ENCODE measurements around the gene NDUFA6.
A peak's percentile ranks its signal among the peaks of the same experiment; 100 is the strongest.
"Not testable (repeated sequence)": the region's sequence is repeated elsewhere in the genome, so short reads cannot be mapped to it uniquely, and the experiment has no call there.

Gene NDUFA6

GRCh38 chr22:42116848-42117424 lies 26.4 kb upstream of the NDUFA6 start:
- intact Hi-C loops (cut with DNase I): no loop called here
- peak in 1 of 42 donors; percentile 49 for DNase-seq

GRCh38 chr22:42115420-42115830 lies 24.9 kb upstream of the NDUFA6 start:
- intact Hi-C loops (cut with DNase I); DNase-seq: not testable (repeated sequence)

GRCh38 chr22:42114721-42115120 lies 24.1 kb upstream of the NDUFA6 start:
- DNase-seq: peak in 11 of 42 donors; percentile 9 to 78 (median 39)
- intact Hi-C loops (cut with DNase I): no loop called here

GRCh38 chr22:42112793-42113192 lies 22.2 kb upstream of the NDUFA6 start:
- intact Hi-C loops (cut with DNase I); DNase-seq: not testable (repeated sequence)

- intact Hi-C loops (cut with DNase I): no loop called here
- DNase-seq: no peak
These were observed 21.2 kb upstream of the NDUFA6 start for GRCh38 chr22:42111798-42112197.

- intact Hi-C loops (cut with DNase I): no loop called here
These were observed 18.3 kb upstream of the NDUFA6 start for GRCh38 chr22:42108848-42109247.

GRCh38 chr22:42104332-42104860 lies 13.8 kb upstream of the NDUFA6 start:
- intact Hi-C loops (cut with DNase I): not testable (repeated sequence)

More at GRCh38 chr22:42108848-42109247, 18.3 kb upstream of the NDUFA6 start:
- DNase-seq: no peak

GRCh38 chr22:42101199-42101598 lies 10.6 kb upstream of the NDUFA6 start:
- no peak for DNase-seq
- intact Hi-C loops (cut with DNase I): no loop called here

More at GRCh38 chr22:42104332-42104860, 13.8 kb upstream of the NDUFA6 start:
- not testable (repeated sequence) for DNase-seq

- DNase-seq: peak in 1 of 42 donors; percentile 33
- intact Hi-C loops (cut with DNase I): loop anchor here (5.0 to 10.0 kb wide), 2 partner anchors 276 to 343 kb away; partner anchors contain the start of gene NFAM1
These were observed 847 bp upstream of the NDUFA6 start for GRCh38 chr22:42091455-42091782.

- intact Hi-C loops (cut with DNase I): no loop called here
- no peak for DNase-seq
These were observed 4.5 kb downstream of the NDUFA6 start for GRCh38 chr22:42086051-42086450.

GRCh38 chr22:42084874-42085273 lies 5.7 kb downstream of the NDUFA6 start:
- intact Hi-C loops (cut with DNase I): no loop called here

GRCh38 chr22:42083119-42083518 lies 7.5 kb downstream of the NDUFA6 start:
- DNase-seq: no peak
- intact Hi-C loops (cut with DNase I): no loop called here

More at GRCh38 chr22:42084874-42085273, 5.7 kb downstream of the NDUFA6 start:
- no peak for DNase-seq

- intact Hi-C loops (cut with DNase I): no loop called here
- DNase-seq: peak in 39 of 42 donors; percentile 20 to 81 (median 61)
These were observed 10.3 kb downstream of the NDUFA6 start for GRCh38 chr22:42080287-42080686.

- intact Hi-C loops (cut with DNase I): loop anchor here (10.0 kb wide), 1 partner anchor 115 kb away; the partner anchor contains the start of gene SEPTIN3
- DNase-seq: peak; percentile 97 to 100 (median 99)
These were observed 11.0 kb downstream of the NDUFA6 start, which contains the start of gene SMDT1 for GRCh38 chr22:42079319-42080251. SMDT1 (plus strand) TSS chr22:42079700; CDS start chr22:42079769, 69 bp downstream.

GRCh38 chr22:42078469-42079318 lies 11.9 kb downstream of the NDUFA6 start:
- DNase-seq: peak in 12 of 42 donors; percentile 6 to 56 (median 24)
- intact Hi-C loops (cut with DNase I): loop anchor here (10.0 kb wide), 1 partner anchor 114 kb away; the partner anchor contains the start of gene SEPTIN3

- intact Hi-C loops (cut with DNase I): loop anchor here (10.0 kb wide), 1 partner anchor 113 kb away; the partner anchor contains the start of gene SEPTIN3
- peak in 3 of 42 donors; percentile 16 to 30 (median 18) for DNase-seq
These were observed 13.0 kb downstream of the NDUFA6 start for GRCh38 chr22:42077486-42078125.

GRCh38 chr22:42076764-42077485 lies 13.6 kb downstream of the NDUFA6 start:
- DNase-seq: peak in 3 of 42 donors; percentile 4 to 34 (median 24)
- intact Hi-C loops (cut with DNase I): loop anchor here (10.0 kb wide), 1 partner anchor 112 kb away; the partner anchor contains the start of gene SEPTIN3

All from head of caudate nucleus (tissue), 42 donors.